C4-2B (cell line): ENCODE data around the gene ITGB4.

Source experiments
- ZFX ChIP-seq: fragments of 450-650 bp; IDR thresholded peaks from 2 replicates; pipeline ENCODE4 v1.6.1; 2017
- TF ChIP-seq, protein P1 (sequence below): fragments of 450-650 bp; conservative IDR thresholded peaks from 2 replicates; pipeline ENCODE4 v1.5.1; 2017; ENCODE audit warnings: mild to moderate bottlenecking

DNA sequence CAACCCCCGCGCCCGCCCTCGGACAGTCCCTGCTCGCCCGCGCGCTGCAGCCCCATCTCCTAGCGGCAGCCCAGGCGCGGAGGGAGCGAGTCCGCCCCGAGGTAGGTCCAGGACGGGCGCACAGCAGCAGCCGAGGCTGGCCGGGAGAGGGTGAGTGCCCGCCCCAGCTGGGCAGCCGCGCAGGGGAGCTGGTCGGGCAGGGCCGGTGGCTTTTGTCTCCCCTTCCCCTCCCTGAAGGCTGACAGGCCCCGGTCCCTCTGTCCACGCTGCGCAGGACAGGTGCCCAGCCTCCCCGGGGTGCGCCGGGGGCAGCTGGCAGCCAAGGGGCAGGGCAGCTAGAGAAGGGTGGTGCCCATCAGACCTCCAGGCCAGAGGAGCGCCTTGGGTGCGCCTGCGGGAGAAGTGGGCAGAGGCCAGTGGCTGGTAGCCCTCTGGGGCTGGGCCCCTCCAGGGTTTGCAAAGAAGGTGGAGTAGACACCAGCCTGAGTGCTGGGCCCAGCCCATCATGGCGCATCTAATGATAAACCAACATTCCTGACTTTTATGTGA lies 278 bp downstream of the ITGB4 start:
- no peak for TF ChIP-seq ZFX
- TF ChIP-seq, protein P1, sequence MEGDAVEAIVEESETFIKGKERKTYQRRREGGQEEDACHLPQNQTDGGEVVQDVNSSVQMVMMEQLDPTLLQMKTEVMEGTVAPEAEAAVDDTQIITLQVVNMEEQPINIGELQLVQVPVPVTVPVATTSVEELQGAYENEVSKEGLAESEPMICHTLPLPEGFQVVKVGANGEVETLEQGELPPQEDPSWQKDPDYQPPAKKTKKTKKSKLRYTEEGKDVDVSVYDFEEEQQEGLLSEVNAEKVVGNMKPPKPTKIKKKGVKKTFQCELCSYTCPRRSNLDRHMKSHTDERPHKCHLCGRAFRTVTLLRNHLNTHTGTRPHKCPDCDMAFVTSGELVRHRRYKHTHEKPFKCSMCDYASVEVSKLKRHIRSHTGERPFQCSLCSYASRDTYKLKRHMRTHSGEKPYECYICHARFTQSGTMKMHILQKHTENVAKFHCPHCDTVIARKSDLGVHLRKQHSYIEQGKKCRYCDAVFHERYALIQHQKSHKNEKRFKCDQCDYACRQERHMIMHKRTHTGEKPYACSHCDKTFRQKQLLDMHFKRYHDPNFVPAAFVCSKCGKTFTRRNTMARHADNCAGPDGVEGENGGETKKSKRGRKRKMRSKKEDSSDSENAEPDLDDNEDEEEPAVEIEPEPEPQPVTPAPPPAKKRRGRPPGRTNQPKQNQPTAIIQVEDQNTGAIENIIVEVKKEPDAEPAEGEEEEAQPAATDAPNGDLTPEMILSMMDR = no peak
